Mesothelial cell of epicardium (in vitro differentiated cells): ENCODE results near the gene CTRL. TPM values are rescaled to one million over a fixed set of nuclear protein-coding genes. Genes with fewer than 3 reads are reported as not detected.

ENCODE experiments used
- DNase-seq, 2 experiments: peaks; one replicate each; pipeline ENCODE4 v3.0.0; 2021; ENCODE audit warnings: low spot score in 2 of 2; ENCODE audit not compliant: unreplicated experiment in 2 of 2
- H3K27ac Mint-ChIP-seq: 2 replicates; pipeline ENCODE4 v1.8.0; 2021; ENCODE audit warnings: mixed read lengths
- H3K27me3 Mint-ChIP-seq: 2 replicates; pipeline ENCODE4 v1.8.0; 2021; ENCODE audit warnings: low read depth, mixed read lengths
- H3K36me3 Mint-ChIP-seq: 2 replicates; pipeline ENCODE4 v1.8.0; 2021; ENCODE audit warnings: mixed read lengths
- H3K4me1 Mint-ChIP-seq: 2 replicates; pipeline ENCODE4 v1.8.0; 2021; ENCODE audit warnings: mixed read lengths
- H3K4me3 Mint-ChIP-seq: 2 replicates; pipeline ENCODE4 v1.8.0; 2021; ENCODE audit warnings: mild to moderate bottlenecking, moderate library complexity, mixed read lengths
- H3K9me3 Mint-ChIP-seq: 2 replicates; pipeline ENCODE4 v1.8.0; 2021; ENCODE audit warnings: mixed read lengths
- CTCF ChIP-seq: fragments of 200-600 bp; sonication (generic); IDR thresholded peaks from one replicate; pipeline ENCODE4 v1.5.0; 2021; ENCODE audit warnings: antibody characterized with exemption; ENCODE audit not compliant: unreplicated experiment
- total RNA-seq: library from RNA; stranded (reverse); gene quantifications from 3 replicates; pipeline ENCODE4 v1.2.1, GENCODE V29; 2021

The CTRL gene
- total RNA-seq, 1 donor from 2014 or later: 1.5 TPM

- peak overlapping the region; percentile 76 for H3K27ac Mint-ChIP-seq
- H3K9me3 Mint-ChIP-seq: no peaks in the 10 kb centered on the region
- no peaks in the 10 kb centered on the region for H3K27me3 Mint-ChIP-seq
- H3K4me1 Mint-ChIP-seq: peaks cover 15% of the 10 kb centered on the region
- TF ChIP-seq CTCF: no peak
- H3K36me3 Mint-ChIP-seq: peaks cover 16% of the 10 kb centered on the region
- no peak for DNase-seq
- H3K4me3 Mint-ChIP-seq: no peak overlapping the region
Observed at GRCh38 chr16:67914758-67915495, 16.7 kb downstream of the CTRL start.

DNA sequence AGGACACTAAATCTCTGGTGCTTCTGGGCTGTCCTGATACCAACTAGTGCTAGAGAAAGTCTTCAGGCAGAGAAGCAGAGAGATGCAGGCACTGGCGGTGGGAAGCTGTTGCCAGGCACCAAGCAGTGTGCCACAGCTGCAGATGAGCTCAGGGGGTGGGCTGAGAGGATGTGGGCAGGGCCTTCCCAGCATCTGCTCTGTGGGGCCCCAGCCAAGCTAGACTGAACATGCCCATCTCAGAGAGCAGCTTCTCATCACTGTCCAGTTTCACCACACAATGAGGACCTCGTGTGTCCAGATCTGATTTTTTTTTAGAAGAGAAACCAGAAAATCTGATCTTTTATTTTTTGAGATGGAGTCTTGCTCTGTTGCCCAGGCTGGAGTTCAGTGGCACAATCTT is 21.5 kb downstream of the CTRL start:
- no peak for DNase-seq
- H3K4me1 Mint-ChIP-seq: peaks cover 7% of the 10 kb centered on the region
- no peaks in the 10 kb centered on the region for H3K9me3 Mint-ChIP-seq
- H3K27ac Mint-ChIP-seq: no peak overlapping the region
- H3K27me3 Mint-ChIP-seq: no peaks in the 10 kb centered on the region
- peaks cover 16% of the 10 kb centered on the region for H3K36me3 Mint-ChIP-seq
- no peak for TF ChIP-seq CTCF
- H3K4me3 Mint-ChIP-seq: no peak overlapping the region

GRCh38 chr16:67909056-67909742 is 22.5 kb downstream of the CTRL start:
- Mint-ChIP-seq H3K4me3 (no peak overlapping the region), H3K9me3 (no peaks in the 10 kb centered on the region), H3K27ac (no peak overlapping the region), H3K36me3 (peaks cover 12% of the 10 kb centered on the region), H3K4me1 (no peaks in the 10 kb centered on the region), H3K27me3 (no peaks in the 10 kb centered on the region)
- no peak for TF ChIP-seq CTCF
- no peak for DNase-seq

DNA sequence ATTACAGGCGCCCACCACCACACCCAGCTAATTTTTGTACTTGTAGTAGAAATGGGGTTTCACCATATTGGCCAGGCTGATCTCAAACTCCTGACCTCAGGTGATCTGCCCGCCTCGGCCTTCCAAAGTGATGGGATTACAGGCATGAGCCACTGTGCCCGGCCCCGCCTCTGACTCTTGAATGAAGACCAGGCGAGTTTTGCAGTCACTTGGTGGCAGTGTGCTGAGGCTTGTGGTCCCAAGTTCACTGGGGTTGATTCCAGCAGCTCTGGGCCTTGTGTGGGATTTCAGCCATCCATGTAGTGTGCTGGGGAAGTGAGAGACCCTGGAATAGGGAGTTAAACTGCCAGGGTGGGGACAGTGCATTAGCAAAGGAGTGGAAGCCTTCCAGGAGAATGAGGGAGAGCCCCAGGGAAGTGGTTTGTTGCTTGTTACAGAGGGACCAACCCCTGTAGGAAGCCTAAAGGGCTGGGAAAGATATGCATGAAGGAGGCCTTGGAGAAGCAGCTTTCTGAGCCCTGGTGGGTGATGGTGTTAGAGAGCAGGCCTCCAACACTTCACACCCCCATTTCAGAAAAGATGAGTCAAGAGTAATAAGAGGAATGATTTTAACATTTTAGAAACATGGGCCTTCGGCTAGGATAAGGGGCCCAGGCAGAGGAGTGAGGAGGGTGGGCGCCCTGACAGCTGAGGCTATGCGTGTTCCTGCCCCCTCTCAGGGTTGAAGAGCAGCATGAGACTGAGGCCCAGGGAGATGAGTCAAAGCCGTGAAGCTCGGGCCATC is 24.1 kb downstream of the CTRL start:
- Mint-ChIP-seq H3K4me3 (no peak overlapping the region), H3K27ac (no peak overlapping the region), H3K36me3 (peaks cover 16% of the 10 kb centered on the region), H3K4me1 (no peaks in the 10 kb centered on the region), H3K9me3 (no peaks in the 10 kb centered on the region), H3K27me3 (no peaks in the 10 kb centered on the region)
- no peak for DNase-seq
- TF ChIP-seq CTCF: no peak

DNA sequence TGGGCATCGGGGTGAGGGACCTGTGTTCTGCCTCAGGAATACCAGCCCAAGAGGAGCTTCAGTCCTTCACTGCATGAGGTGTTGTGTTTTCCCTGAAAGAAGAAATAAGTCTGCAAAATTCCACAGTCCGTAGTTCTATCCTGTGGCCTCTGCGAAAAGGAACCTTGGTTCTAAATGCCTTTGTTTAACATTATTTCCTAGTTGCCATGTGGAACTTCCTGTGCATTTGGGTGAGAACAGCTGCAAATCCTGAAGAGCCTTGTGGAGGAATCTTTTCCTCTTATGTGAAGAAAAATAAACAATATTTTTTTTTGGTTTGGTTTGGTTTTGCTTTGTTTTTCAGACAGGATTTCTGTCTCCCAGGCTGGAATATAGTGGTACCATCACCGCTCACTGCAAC is 28.8 kb downstream of the CTRL start:
- no peak overlapping the region for H3K27ac Mint-ChIP-seq

More for the DNA sequence above, 28.8 kb downstream of the CTRL start:
- H3K4me3 Mint-ChIP-seq: no peak overlapping the region
- H3K4me1 Mint-ChIP-seq: no peaks in the 10 kb centered on the region
- no peak for TF ChIP-seq CTCF
- peaks cover 10% of the 10 kb centered on the region for H3K36me3 Mint-ChIP-seq
- H3K9me3 Mint-ChIP-seq: no peaks in the 10 kb centered on the region
- DNase-seq: no peak
- no peaks in the 10 kb centered on the region for H3K27me3 Mint-ChIP-seq
